HepG2 (cell line): ENCODE measurements around the gene PDGFRB. TPM values are rescaled to one million over a fixed set of nuclear protein-coding genes. Genes with fewer than 3 reads are reported as not detected.
A peak's percentile ranks its signal among the peaks of the same experiment; 100 is the strongest.

ENCODE experiments used
- FLYWCH1 ChIP-seq: sonication (generic); formaldehyde crosslinking; IDR thresholded peaks from 2 replicates; pipeline ENCODE4 v1.8.1; 2023; ENCODE audit warnings: mild to moderate bottlenecking, missing genetic modification reagents
- HNF4G ChIP-seq, 2 experiments: sonication (generic) in 1 of 2; formaldehyde crosslinking in 1 of 2; IDR thresholded peaks; 2 replicates each; pipeline versions ENCODE4 v1.4.0 to v1.6.1; 2011 to 2020; ENCODE audit warnings: borderline replicate concordance in 2 of 2, low read depth in 2 of 2, mild to moderate bottlenecking in 2 of 2, low read length in 1 of 2, missing genetic modification reagents in 1 of 2, moderate library complexity in 1 of 2
- KDM3A ChIP-seq: IDR thresholded peaks from 2 replicates; pipeline ENCODE4 v1.6.1; 2018; ENCODE audit warnings: low read depth, missing compliant biosample characterization
- ZFAT ChIP-seq: sonication (generic); formaldehyde crosslinking; conservative IDR thresholded peaks from 2 replicates; pipeline ENCODE4 v1.8.1; 2023; ENCODE audit warnings: missing genetic modification reagents, inconsistent platforms
- ZNF337 ChIP-seq: sonication (generic); formaldehyde crosslinking; IDR thresholded peaks from 2 replicates; pipeline ENCODE4 v1.5.1; 2020; ENCODE audit warnings: missing genetic modification reagents, low read depth, mild to moderate bottlenecking, borderline replicate concordance
- ZNF83 ChIP-seq: sonication (generic); formaldehyde crosslinking; IDR thresholded peaks from 2 replicates; pipeline ENCODE4 v1.4.0; 2020; ENCODE audit warnings: missing genetic modification reagents, mild to moderate bottlenecking, borderline replicate concordance
- polyA plus RNA-seq, 8 experiments: library from polyadenylated mRNA; depleted of rRNA in 3 of 8; stranded (reverse) in 7 of 8; unstranded in 1 of 8; fragments of >200 nt; fragmentation: Illumina TruSeq in 4 of 8; extraction: Trizol in 4 of 8; gene quantifications; 2 replicates each; pipeline versions ENCODE4 v1.2.1 to v1.2.3, GENCODE V29; 2011 to 2016; ENCODE audit warnings: low read depth in 4 of 8, missing spikeins in 1 of 8, mixed read lengths in 1 of 8; ENCODE audit not compliant: insufficient read depth in 1 of 8
- total RNA-seq, 5 experiments: library from RNA; depleted of rRNA; stranded (reverse); fragments of >200 nt; fragmentation: Illumina TruSeq; extraction: Trizol; gene quantifications; 2 replicates each; pipeline ENCODE4 v1.2.3, GENCODE V29; 2016; ENCODE audit warnings: low read depth in 1 of 5
- TF ChIP-seq, protein P1 (sequence below): sonication (generic); formaldehyde crosslinking; IDR thresholded peaks from 2 replicates; pipeline ENCODE4 v1.9.0; 2021; ENCODE audit warnings: missing genetic modification reagents, borderline replicate concordance
- TF ChIP-seq, protein P2 (sequence below): sonication (generic); formaldehyde crosslinking; IDR thresholded peaks from 2 replicates; pipeline ENCODE4 v1.9.0; 2021; ENCODE audit warnings: mild to moderate bottlenecking, missing genetic modification reagents

Gene PDGFRB
- total and polyA plus RNA-seq, 2 of the 13 experiments (the other 11 are each of a cell fraction or from before 2014, with no cell fraction given) = 4.0 to 21.0 TPM

DNA sequence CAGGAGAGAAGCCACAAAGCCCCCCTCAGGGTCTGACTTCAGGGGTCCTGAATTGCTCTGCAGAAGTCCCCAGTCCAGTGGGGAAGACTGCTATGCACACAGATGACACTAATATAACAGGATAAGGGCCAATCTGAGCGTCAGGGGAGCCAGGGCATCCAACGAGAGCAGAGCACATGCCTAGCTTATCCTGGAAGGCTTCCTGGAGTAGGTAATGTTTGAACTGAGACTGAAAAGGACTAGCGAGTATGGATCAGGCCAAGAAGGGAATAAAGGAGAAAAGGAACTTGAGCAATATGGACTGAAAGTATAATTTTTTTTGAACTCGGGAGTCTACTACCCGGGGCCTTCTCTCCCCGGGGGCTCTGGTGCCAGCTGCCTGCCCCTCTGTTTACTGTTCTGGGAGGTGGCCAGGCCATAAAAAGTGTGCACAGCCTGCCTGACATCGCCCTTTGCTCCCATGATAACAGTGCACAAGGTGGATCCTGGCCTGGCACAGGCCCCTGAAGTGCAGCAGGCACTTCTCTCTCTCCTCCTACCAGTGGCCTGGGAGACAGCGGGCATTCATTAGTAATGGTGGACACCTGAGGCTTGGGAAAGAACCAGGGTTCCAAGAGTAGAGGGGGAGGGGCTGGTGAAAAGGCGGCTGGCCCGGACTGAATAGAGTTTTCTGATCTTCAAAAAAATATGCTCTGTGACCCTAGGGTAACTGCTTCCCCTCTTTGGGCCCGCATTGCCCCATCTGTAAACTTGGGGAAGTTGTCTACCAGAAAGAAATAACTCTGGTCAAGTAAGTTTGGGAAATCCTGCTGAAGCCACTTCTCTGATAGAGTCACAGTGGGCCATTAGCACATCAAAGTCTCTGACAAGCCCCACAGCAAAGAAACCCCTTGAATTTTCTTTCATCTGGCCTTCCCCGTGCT lies 29.6 kb upstream of the PDGFRB start (continued):
- TF ChIP-seq, protein P1, sequence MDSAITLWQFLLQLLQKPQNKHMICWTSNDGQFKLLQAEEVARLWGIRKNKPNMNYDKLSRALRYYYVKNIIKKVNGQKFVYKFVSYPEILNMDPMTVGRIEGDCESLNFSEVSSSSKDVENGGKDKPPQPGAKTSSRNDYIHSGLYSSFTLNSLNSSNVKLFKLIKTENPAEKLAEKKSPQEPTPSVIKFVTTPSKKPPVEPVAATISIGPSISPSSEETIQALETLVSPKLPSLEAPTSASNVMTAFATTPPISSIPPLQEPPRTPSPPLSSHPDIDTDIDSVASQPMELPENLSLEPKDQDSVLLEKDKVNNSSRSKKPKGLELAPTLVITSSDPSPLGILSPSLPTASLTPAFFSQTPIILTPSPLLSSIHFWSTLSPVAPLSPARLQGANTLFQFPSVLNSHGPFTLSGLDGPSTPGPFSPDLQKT = no peak
- no peak for TF ChIP-seq ZNF337 (CRISPR knock-in tag)
- TF ChIP-seq HNF4G (IDR thresholded peaks at IDR 0.05; ENCODE audit: borderline replicate concordance, low read depth, low read length) = peak; percentile 53
- no peak for TF ChIP-seq HNF4G (CRISPR knock-in tag; IDR thresholded peaks at IDR 0.05; ENCODE audit: borderline replicate concordance, low read depth)
- no peak for TF ChIP-seq KDM3A (CRISPR knock-in tag)
- TF ChIP-seq, protein P2, sequence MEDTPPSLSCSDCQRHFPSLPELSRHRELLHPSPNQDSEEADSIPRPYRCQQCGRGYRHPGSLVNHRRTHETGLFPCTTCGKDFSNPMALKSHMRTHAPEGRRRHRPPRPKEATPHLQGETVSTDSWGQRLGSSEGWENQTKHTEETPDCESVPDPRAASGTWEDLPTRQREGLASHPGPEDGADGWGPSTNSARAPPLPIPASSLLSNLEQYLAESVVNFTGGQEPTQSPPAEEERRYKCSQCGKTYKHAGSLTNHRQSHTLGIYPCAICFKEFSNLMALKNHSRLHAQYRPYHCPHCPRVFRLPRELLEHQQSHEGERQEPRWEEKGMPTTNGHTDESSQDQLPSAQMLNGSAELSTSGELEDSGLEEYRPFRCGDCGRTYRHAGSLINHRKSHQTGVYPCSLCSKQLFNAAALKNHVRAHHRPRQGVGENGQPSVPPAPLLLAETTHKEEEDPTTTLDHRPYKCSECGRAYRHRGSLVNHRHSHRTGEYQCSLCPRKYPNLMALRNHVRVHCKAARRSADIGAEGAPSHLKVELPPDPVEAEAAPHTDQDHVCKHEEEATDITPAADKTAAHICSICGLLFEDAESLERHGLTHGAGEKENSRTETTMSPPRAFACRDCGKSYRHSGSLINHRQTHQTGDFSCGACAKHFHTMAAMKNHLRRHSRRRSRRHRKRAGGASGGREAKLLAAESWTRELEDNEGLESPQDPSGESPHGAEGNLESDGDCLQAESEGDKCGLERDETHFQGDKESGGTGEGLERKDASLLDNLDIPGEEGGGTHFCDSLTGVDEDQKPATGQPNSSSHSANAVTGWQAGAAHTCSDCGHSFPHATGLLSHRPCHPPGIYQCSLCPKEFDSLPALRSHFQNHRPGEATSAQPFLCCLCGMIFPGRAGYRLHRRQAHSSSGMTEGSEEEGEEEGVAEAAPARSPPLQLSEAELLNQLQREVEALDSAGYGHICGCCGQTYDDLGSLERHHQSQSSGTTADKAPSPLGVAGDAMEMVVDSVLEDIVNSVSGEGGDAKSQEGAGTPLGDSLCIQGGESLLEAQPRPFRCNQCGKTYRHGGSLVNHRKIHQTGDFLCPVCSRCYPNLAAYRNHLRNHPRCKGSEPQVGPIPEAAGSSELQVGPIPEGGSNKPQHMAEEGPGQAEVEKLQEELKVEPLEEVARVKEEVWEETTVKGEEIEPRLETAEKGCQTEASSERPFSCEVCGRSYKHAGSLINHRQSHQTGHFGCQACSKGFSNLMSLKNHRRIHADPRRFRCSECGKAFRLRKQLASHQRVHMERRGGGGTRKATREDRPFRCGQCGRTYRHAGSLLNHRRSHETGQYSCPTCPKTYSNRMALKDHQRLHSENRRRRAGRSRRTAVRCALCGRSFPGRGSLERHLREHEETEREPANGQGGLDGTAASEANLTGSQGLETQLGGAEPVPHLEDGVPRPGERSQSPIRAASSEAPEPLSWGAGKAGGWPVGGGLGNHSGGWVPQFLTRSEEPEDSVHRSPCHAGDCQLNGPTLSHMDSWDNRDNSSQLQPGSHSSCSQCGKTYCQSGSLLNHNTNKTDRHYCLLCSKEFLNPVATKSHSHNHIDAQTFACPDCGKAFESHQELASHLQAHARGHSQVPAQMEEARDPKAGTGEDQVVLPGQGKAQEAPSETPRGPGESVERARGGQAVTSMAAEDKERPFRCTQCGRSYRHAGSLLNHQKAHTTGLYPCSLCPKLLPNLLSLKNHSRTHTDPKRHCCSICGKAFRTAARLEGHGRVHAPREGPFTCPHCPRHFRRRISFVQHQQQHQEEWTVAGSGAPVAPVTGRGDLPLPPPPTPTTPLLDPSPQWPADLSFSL (CRISPR knock-in tag) = no peak
- no peak for TF ChIP-seq ZNF83 (CRISPR knock-in tag)
- TF ChIP-seq ZFAT (CRISPR knock-in tag) = no peak
- no peak for TF ChIP-seq FLYWCH1
